ENCODE measurements around the gene SBK3.

DNA sequence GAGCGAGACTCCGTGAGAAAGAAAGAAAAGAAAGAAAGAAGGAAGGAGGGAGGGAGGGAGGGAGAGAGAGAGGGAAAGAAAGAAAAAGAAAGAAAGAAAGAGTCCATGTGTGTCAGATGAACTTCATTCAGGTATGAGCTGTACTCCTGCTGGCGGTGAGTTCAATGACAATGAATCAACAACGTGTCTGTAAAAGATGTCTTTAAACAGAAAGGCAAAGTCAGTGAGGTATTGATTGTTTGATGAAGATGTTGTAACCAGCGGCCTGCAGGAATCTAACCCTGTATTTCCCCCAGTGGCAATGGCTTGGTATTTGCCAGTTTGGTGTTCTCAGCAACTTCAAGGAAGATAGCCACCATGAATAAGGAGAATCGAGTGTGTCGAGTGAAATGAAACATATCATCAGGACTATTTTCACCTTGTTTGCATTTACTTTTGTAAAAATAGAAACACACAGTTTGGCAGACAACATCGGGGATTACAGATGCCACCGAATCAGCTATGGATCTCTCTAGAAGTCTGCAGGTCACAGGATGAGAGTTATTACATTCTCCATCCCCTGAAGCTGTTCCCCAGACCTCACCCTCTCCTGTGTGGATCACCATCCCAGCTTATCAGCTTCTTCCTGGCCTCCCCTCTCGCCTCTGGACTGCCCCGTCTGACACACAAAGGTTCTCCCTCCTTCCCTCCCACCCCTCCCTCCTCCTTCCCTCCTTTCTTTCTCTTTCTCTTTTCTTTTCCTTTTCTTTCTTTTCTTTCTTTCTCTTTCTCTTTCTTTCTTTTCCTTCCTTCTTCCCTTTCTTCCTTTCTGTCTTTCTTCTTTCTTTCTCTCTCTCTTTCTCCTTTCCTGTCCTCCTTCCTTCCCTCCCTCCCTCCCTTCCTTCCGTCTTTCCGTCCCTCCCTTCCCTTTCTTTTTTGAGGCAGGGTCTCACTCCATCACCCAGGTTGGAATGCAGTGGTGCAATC lies 8.2 kb upstream of the SBK3 start:
- TF ChIP-seq POLR2A (IDR thresholded peaks at IDR 0.05): no peak
- TF ChIP-seq, protein P1, sequence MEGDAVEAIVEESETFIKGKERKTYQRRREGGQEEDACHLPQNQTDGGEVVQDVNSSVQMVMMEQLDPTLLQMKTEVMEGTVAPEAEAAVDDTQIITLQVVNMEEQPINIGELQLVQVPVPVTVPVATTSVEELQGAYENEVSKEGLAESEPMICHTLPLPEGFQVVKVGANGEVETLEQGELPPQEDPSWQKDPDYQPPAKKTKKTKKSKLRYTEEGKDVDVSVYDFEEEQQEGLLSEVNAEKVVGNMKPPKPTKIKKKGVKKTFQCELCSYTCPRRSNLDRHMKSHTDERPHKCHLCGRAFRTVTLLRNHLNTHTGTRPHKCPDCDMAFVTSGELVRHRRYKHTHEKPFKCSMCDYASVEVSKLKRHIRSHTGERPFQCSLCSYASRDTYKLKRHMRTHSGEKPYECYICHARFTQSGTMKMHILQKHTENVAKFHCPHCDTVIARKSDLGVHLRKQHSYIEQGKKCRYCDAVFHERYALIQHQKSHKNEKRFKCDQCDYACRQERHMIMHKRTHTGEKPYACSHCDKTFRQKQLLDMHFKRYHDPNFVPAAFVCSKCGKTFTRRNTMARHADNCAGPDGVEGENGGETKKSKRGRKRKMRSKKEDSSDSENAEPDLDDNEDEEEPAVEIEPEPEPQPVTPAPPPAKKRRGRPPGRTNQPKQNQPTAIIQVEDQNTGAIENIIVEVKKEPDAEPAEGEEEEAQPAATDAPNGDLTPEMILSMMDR (IDR thresholded peaks at IDR 0.05): no peak
- TF ChIP-seq POLR2AphosphoS5 (IDR thresholded peaks at IDR 0.05): no peak

Measured in suprapubic skin (tissue), 4 donors.